H1 (cell line): ENCODE data around the gene MAP7D2.

Source experiments
- CTCF ChIP-seq, 3 experiments: IDR thresholded peaks; 1 replicate in 2 of 3; 2 replicates in 1 of 3; pipeline versions ENCODE4 v1.5.1 to v1.6.1; 2011; ENCODE audit warnings: low read length in 3 of 3, mild to moderate bottlenecking in 3 of 3, inconsistent platforms in 2 of 3, low read depth in 1 of 3, moderate library complexity in 1 of 3; ENCODE audit not compliant: insufficient read depth in 1 of 3; ENCODE audit errors: control extremely low read depth in 1 of 3
- EZH2 ChIP-seq: fragments of 200-600 bp; sonication (generic); IDR thresholded peaks from 2 replicates; pipeline ENCODE4 v1.7.1; 2012; ENCODE audit warnings: low read depth, mild to moderate bottlenecking, moderate library complexity, low read length, inconsistent platforms; ENCODE audit not compliant: severe bottlenecking
- RNF2 ChIP-seq: fragments of 200-900, 300-1000 bp; sonication (generic); IDR thresholded peaks from 2 replicates; pipeline ENCODE4 v1.7.1; 2016; ENCODE audit warnings: borderline replicate concordance, low read depth, mild to moderate bottlenecking, antibody characterized with exemption, low read length; ENCODE audit not compliant: poor library complexity, severe bottlenecking; ENCODE audit errors: missing control alignments
- TF ChIP-seq, protein P1 (sequence below): IDR thresholded peaks from 2 replicates; pipeline ENCODE4 v1.6.1; 2012; ENCODE audit warnings: inconsistent platforms

GRCh38 chrX:20124964-20125363 is 8.3 kb upstream of the MAP7D2 start:
- TF ChIP-seq EZH2 (no peak), CTCF (IDR thresholded peaks at IDR 0.05; ENCODE audit: control extremely low read depth in 1 of 3, insufficient read depth in 1 of 3, low read depth in 1 of 3, low read length in 3 of 3) (no peak), RNF2 (no peak)
- TF ChIP-seq, protein P1, sequence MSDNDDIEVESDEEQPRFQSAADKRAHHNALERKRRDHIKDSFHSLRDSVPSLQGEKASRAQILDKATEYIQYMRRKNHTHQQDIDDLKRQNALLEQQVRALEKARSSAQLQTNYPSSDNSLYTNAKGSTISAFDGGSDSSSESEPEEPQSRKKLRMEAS, result no peak
